HCT116 (cell line): ENCODE measurements around the gene KCNK16. TPM values are rescaled to one million over a fixed set of nuclear protein-coding genes. Genes with fewer than 3 reads are reported as not detected.

Source experiments
- ATAC-seq: fragments of 200-7000 bp; cut with Tn5 transposase; 2 replicates; pipeline ENCODE4 v1.9.1; 2020; ENCODE audit warnings: mild to moderate bottlenecking, moderate library complexity
- BruUV-seq: library from RNA; stranded (reverse); fragments of 400-500 nt; replicated peaks from 2 replicates; lab custom pipeline; 2021; lab: Mats Ljungman, UMichigan
- CTCF ChIA-PET: fragments of 300-600 bp; sonication (Branson Sonifier 250); formaldehyde crosslinking; loops from one replicate; lab custom pipeline; 2021; ENCODE audit warnings: antibody characterized with exemption; lab: Charles Lee
- POLR2A ChIA-PET: fragments of 300-600, 350-600 bp; sonication (Branson Sonifier 250); formaldehyde crosslinking; loops from one replicate; lab custom pipeline; 2021; ENCODE audit warnings: antibody characterized with exemption; lab: Charles Lee
- RAD21 ChIA-PET, 2 experiments: fragments of 300-600 bp; sonication (Branson Sonifier 250); formaldehyde crosslinking; loops; one replicate each; lab custom pipeline; 2023; ENCODE audit warnings: low total read pairs in 2 of 2; ENCODE audit not compliant: uncharacterized antibody in 2 of 2, unreplicated experiment in 2 of 2, low non-redundant PET in 1 of 2; lab: Charles Lee
- DNase-seq: peaks from one replicate; pipeline ENCODE4 v3.0.0-alpha.2; 2010; ENCODE audit warnings: low read depth, low spot score
- H2AFZ ChIP-seq: fragments of 200-600 bp; shearing (Covaris generic), sonication (generic); 2 replicates; pipeline ENCODE4 v1.6.1; 2017; ENCODE audit warnings: low read depth, mixed run types, mixed read lengths, antibody characterized with exemption, low read length; ENCODE audit not compliant: poor library complexity, severe bottlenecking
- H3K27ac ChIP-seq: 2 replicates; pipeline ENCODE4 v1.5.1; 2012; ENCODE audit warnings: low read depth, low read length
- H3K27me3 ChIP-seq: fragments of 200-600 bp; sonication (generic); 2 replicates; pipeline ENCODE4 v1.6.1; 2016; ENCODE audit warnings: mixed run types, low read length, mixed read lengths; ENCODE audit not compliant: insufficient read depth
- H3K36me3 ChIP-seq, 2 experiments: fragments of 200-500 bp in 1 of 2; fragments of 200-600 bp in 1 of 2; sonication (Bioruptor generic) in 1 of 2; sonication (generic) in 1 of 2; 2 replicates each; pipeline versions ENCODE4 v1.5.1 to v1.6.1; 2014 to 2016; ENCODE audit warnings: low read length in 2 of 2, inconsistent platforms in 1 of 2, mixed read lengths in 1 of 2, mixed run types in 1 of 2; ENCODE audit not compliant: insufficient read depth in 2 of 2, control insufficient read depth in 1 of 2
- H3K4me1 ChIP-seq, 2 experiments: fragments of 200-600 bp in 1 of 2; sonication (generic) in 1 of 2; 2 replicates each; pipeline versions ENCODE4 v1.5.1 to v1.6.1; 2012 to 2017; ENCODE audit warnings: low read length in 2 of 2, inconsistent platforms in 1 of 2, mild to moderate bottlenecking in 1 of 2, mixed read lengths in 1 of 2, mixed run types in 1 of 2, moderate library complexity in 1 of 2; ENCODE audit not compliant: insufficient read depth in 2 of 2, control insufficient read depth in 1 of 2
- H3K4me2 ChIP-seq: fragments of 200-600 bp; sonication (generic); 2 replicates; pipeline ENCODE4 v1.6.1; 2017; ENCODE audit warnings: mixed run types, low read length, mixed read lengths
- H3K4me3 ChIP-seq, 2 experiments: fragments of 200-600 bp in 1 of 2; sonication (generic) in 1 of 2; replicated peaks in 1 of 2; 2 replicates each; pipeline ENCODE4 v1.5.1; 2011 to 2016; ENCODE audit warnings: low read length in 2 of 2, control low read depth in 1 of 2, low read depth in 1 of 2, mild to moderate bottlenecking in 1 of 2, mixed read lengths in 1 of 2, mixed run types in 1 of 2
- H3K79me2 ChIP-seq: fragments of 200-600 bp; sonication (generic); 2 replicates; pipeline ENCODE4 v1.6.1; 2017; ENCODE audit warnings: mild to moderate bottlenecking, mixed run types, low read length, moderate library complexity, mixed read lengths; ENCODE audit not compliant: insufficient read depth
- H3K9ac ChIP-seq: fragments of 200-600 bp; sonication (generic); 2 replicates; pipeline ENCODE4 v1.6.1; 2016; ENCODE audit warnings: low read length, mixed read lengths
- H3K9me2 ChIP-seq: fragments of 200-600 bp; sonication (generic), shearing (Covaris generic); 2 replicates; pipeline ENCODE4 v1.6.1; 2017; ENCODE audit warnings: mixed run types, mild to moderate bottlenecking, moderate library complexity; ENCODE audit not compliant: insufficient read depth
- H3K9me3 ChIP-seq, 2 experiments: fragments of 200-500 bp in 1 of 2; fragments of 200-600 bp in 1 of 2; sonication (Bioruptor generic) in 1 of 2; sonication (generic) in 1 of 2; 2 replicates each; pipeline ENCODE4 v1.6.1; 2014 to 2017; ENCODE audit warnings: low read length in 2 of 2, mixed read lengths in 2 of 2, inconsistent platforms in 1 of 2, low read depth in 1 of 2, mild to moderate bottlenecking in 1 of 2, mixed run types in 1 of 2, moderate library complexity in 1 of 2; ENCODE audit not compliant: control insufficient read depth in 1 of 2, insufficient read depth in 1 of 2
- H4K20me1 ChIP-seq: fragments of 200-600 bp; sonication (generic), shearing (Covaris generic); 2 replicates; pipeline ENCODE4 v1.6.1; 2017; ENCODE audit warnings: mixed run types, mild to moderate bottlenecking, moderate library complexity; ENCODE audit not compliant: insufficient read depth
- CBX3 ChIP-seq: IDR thresholded peaks from 2 replicates; pipeline ENCODE4 v1.6.1; 2012; ENCODE audit warnings: low read depth
- EGR1 ChIP-seq: IDR thresholded peaks from 2 replicates; pipeline ENCODE4 v1.6.1; 2012; ENCODE audit warnings: low read depth
- ELF1 ChIP-seq: IDR thresholded peaks from 2 replicates; pipeline ENCODE4 v1.6.1; 2012; ENCODE audit warnings: low read depth, borderline replicate concordance
- EZH2 ChIP-seq: fragments of 200-600 bp; sonication (generic); IDR thresholded peaks from 2 replicates; pipeline ENCODE4 v1.6.1; 2017; ENCODE audit warnings: antibody characterized with exemption, mixed run types
- EZH2phosphoT487 ChIP-seq: fragments of 200-600 bp; IDR thresholded peaks from 2 replicates; pipeline ENCODE4 v1.6.1; 2018; ENCODE audit warnings: antibody characterized with exemption, borderline replicate concordance
- JUND ChIP-seq: IDR thresholded peaks from 2 replicates; pipeline ENCODE4 v1.6.1; 2012
- POLR2A ChIP-seq: IDR thresholded peaks from 2 replicates; pipeline ENCODE4 v1.7.0; 2011; ENCODE audit warnings: borderline replicate concordance; ENCODE audit not compliant: insufficient read depth, insufficient read length; ENCODE audit errors: extremely low read depth
- POLR2AphosphoS5 ChIP-seq: IDR thresholded peaks from 2 replicates; pipeline ENCODE4 v1.6.1; 2011; ENCODE audit warnings: mild to moderate bottlenecking, low read depth, low read length, moderate library complexity
- RAD21 ChIP-seq: IDR thresholded peaks from 2 replicates; pipeline ENCODE4 v1.6.1; 2012; ENCODE audit warnings: low read depth, mild to moderate bottlenecking
- SIN3A ChIP-seq: IDR thresholded peaks from 2 replicates; pipeline ENCODE4 v1.6.1; 2012; ENCODE audit warnings: low read depth
- SP1 ChIP-seq: IDR thresholded peaks from 2 replicates; pipeline ENCODE4 v1.6.1; 2012; ENCODE audit warnings: low read depth
- SRF ChIP-seq: IDR thresholded peaks from 2 replicates; pipeline ENCODE4 v1.6.1; 2012; ENCODE audit warnings: low read depth
- TCF7L2 ChIP-seq: IDR thresholded peaks from 2 replicates; pipeline ENCODE4 v1.7.0; 2011; ENCODE audit warnings: borderline replicate concordance, inconsistent platforms; ENCODE audit not compliant: insufficient read depth, insufficient read length; ENCODE audit errors: extremely low read depth
- YY1 ChIP-seq: IDR thresholded peaks from 2 replicates; pipeline ENCODE4 v1.6.1; 2011; ENCODE audit warnings: low read length, low read depth, moderate library complexity, mild to moderate bottlenecking; ENCODE audit not compliant: insufficient replicate concordance; ENCODE audit errors: extremely low read depth
- ZFX ChIP-seq: fragments of 450-650 bp; IDR thresholded peaks from 2 replicates; pipeline ENCODE4 v1.6.1; 2017
- ZNF274 ChIP-seq: fragments of 200-500 bp; sonication (Bioruptor generic); IDR thresholded peaks from 2 replicates; pipeline ENCODE4 v1.6.1; 2014; ENCODE audit warnings: mild to moderate bottlenecking, low read depth, low read length, inconsistent platforms
- intact Hi-C: fragments of 100-400 bp; cut with micrococcal nuclease; formaldehyde crosslinking; loops from 2 replicates; pipeline ENCODE4 v1.10.0; 2022
- total RNA-seq: library from RNA; stranded (reverse); gene quantifications from one replicate; pipeline ENCODE4 v1.2.1, GENCODE V29; 2021; ENCODE audit not compliant: unreplicated experiment
- TF ChIP-seq, protein P1 (sequence below): IDR thresholded peaks from 2 replicates; pipeline ENCODE4 v1.6.1; 2011; ENCODE audit warnings: mild to moderate bottlenecking, low read length, moderate library complexity; ENCODE audit not compliant: insufficient replicate concordance; ENCODE audit errors: extremely low read depth
- TF ChIP-seq, protein P2 (sequence below): IDR thresholded peaks from 2 replicates; pipeline ENCODE4 v1.6.1; 2012
- TF ChIP-seq, protein P3 (sequence below): IDR thresholded peaks from 2 replicates; pipeline ENCODE4 v1.6.1; 2012

KCNK16 gene
- total RNA-seq, 1 experiment from 2014 or later: not detected

DNA sequence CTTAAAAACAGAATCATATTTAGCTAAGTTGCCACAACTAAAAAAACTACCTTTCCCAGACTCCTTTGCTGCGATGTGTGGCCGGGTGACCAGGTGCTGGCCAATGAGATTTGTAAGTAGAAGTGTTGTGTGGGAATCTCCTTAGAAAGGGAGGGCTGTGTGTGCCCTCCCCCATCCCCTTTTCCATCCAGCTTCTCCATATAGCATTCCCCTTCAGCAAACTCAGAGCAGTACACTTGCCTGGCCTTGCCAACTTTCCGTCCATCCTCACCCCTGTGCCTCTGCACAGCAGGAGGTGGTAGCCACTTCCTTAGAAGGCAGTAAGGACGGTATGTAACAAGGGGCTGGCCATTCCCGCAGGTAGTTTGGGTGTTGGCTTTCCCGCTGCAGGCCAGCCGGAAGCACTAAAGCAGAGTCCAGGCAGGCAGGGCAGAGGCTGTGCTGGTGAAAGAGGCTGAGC is 22.3 kb upstream of the KCNK16 start:
- TF ChIP-seq ZFX: no peak
- no peak for TF ChIP-seq POLR2AphosphoS5
- TF ChIP-seq ELF1: no peak
- no peak for TF ChIP-seq EGR1
- TF ChIP-seq EZH2phosphoT487: no peak
- ChIA-PET POLR2A (no interaction called here), CTCF (no interaction called here), RAD21 (no interaction called here)
- H3K79me2 ChIP-seq: no peaks in the 10 kb centered on the region
- no peak overlapping the region for H3K9ac ChIP-seq
- H3K9me3 ChIP-seq: no peaks in the 10 kb centered on the region
- H3K4me3 ChIP-seq: no peak overlapping the region
- intact Hi-C loops: loop anchor here (5.0 to 10.0 kb wide), 3 partner anchors 962 to 1722 kb away; no protein-coding TSS in a partner anchor
- DNase-seq: peak; percentile 3
- no peaks in the 10 kb centered on the region for H4K20me1 ChIP-seq
- BruUV-seq: no TSS peak
- H3K36me3 ChIP-seq: no peaks in the 10 kb centered on the region
- no peaks in the 10 kb centered on the region for H3K9me2 ChIP-seq
- no peak overlapping the region for H3K4me2 ChIP-seq
- H2AFZ ChIP-seq: no peak overlapping the region
- H3K27me3 ChIP-seq: peaks cover 16% of the 10 kb centered on the region; the same call in 1 of the 2 replicates
- H3K4me1 ChIP-seq: no peaks in the 10 kb centered on the region
- no peak overlapping the region for H3K27ac ChIP-seq
- ATAC-seq: 0 out of 2 replicates have a peak, but pooled peaks have one; percentile 46

- ChIA-PET POLR2A (no interaction called here), RAD21 (no interaction called here)
- Histone ChIP-seq H3K9me3 (no peaks in the 10 kb centered on the region), H3K79me2 (no peaks in the 10 kb centered on the region), H3K27me3 (peaks cover 22% of the 10 kb centered on the region; the same call in 1 of the 2 replicates), H3K9ac (no peak overlapping the region), H3K27ac (no peak overlapping the region)
- TF ChIP-seq POLR2A (no peak), SP1 (no peak), ZNF274 (no peak), EZH2 (no peak), ZFX (no peak), SIN3A (no peak), YY1 (no peak), JUND (no peak), ELF1 (no peak), RAD21 (no peak), SRF (no peak), CBX3 (no peak), POLR2AphosphoS5 (no peak), TCF7L2 (no peak)
- TF ChIP-seq, protein P1, sequence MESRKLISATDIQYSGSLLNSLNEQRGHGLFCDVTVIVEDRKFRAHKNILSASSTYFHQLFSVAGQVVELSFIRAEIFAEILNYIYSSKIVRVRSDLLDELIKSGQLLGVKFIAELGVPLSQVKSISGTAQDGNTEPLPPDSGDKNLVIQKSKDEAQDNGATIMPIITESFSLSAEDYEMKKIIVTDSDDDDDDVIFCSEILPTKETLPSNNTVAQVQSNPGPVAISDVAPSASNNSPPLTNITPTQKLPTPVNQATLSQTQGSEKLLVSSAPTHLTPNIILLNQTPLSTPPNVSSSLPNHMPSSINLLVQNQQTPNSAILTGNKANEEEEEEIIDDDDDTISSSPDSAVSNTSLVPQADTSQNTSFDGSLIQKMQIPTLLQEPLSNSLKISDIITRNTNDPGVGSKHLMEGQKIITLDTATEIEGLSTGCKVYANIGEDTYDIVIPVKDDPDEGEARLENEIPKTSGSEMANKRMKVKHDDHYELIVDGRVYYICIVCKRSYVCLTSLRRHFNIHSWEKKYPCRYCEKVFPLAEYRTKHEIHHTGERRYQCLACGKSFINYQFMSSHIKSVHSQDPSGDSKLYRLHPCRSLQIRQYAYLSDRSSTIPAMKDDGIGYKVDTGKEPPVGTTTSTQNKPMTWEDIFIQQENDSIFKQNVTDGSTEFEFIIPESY: no peak
- TF ChIP-seq, protein P2, sequence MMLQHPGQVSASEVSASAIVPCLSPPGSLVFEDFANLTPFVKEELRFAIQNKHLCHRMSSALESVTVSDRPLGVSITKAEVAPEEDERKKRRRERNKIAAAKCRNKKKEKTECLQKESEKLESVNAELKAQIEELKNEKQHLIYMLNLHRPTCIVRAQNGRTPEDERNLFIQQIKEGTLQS: no peak
- TF ChIP-seq, protein P3, sequence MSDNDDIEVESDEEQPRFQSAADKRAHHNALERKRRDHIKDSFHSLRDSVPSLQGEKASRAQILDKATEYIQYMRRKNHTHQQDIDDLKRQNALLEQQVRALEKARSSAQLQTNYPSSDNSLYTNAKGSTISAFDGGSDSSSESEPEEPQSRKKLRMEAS: no peak
- TF ChIP-seq, all 23 proteins: peak for 0
- CTCF ChIA-PET: no interaction called here
- Histone ChIP-seq H3K9me2 (no peaks in the 10 kb centered on the region), H3K36me3 (no peaks in the 10 kb centered on the region), H2AFZ (no peak overlapping the region), H3K4me2 (no peak overlapping the region), H3K4me3 (no peak overlapping the region), H3K4me1 (no peaks in the 10 kb centered on the region), H4K20me1 (no peaks in the 10 kb centered on the region)
- DNase-seq (no peak), ATAC-seq (no peak)
- BruUV-seq: no TSS peak
- intact Hi-C loops: loop anchor here (10.0 kb wide), 1 partner anchor 1501 kb away; no protein-coding TSS in a partner anchor
Observed at GRCh38 chr6:39343396-39343870, 20.9 kb upstream of the KCNK16 start.
